Measurements from ENCODE around the gene SCAPER. TPM values are rescaled to one million over a fixed set of nuclear protein-coding genes. Genes with fewer than 3 reads are reported as not detected.

SCAPER gene
- total and polyA plus RNA-seq, 2 of the 4 experiments (the other 2 are of a cell fraction) = 2.9 to 9.7 TPM

- Histone ChIP-seq H2BK120ac (ENCODE audit: low read depth, low read length) (peak overlapping the region; percentile 84), H3K9ac (ENCODE audit: low read depth, low read length) (peak overlapping the region; percentile 88), H3K4me3 (ENCODE audit: insufficient read depth, low read depth, low read length) (peak overlapping the region; percentile 49), H2AK5ac (ENCODE audit: low read depth, low read length) (peak overlapping the region; percentile 89), H3K4ac (ENCODE audit: low read depth, low read length) (peak overlapping the region; percentile 96), H3K14ac (replicated peaks; ENCODE audit: low read depth, low read length) (peak overlapping the region; percentile 99), H4K91ac (ENCODE audit: insufficient read depth, low read depth, low read length) (peak overlapping the region; percentile 97), H3K56ac (ENCODE audit: extremely low read depth, insufficient read depth, low read length) (peak overlapping the region; percentile 97), H4K5ac (ENCODE audit: low read depth, low read length) (peak overlapping the region; percentile 95), H3K18ac (ENCODE audit: low read depth, low read length) (peak overlapping the region; percentile 65), H3K27me3 (ENCODE audit: control insufficient read depth, insufficient read depth, low read length) (peaks cover 18% of the 10 kb centered on the region; the same call in 1 of the 2 replicates), H2BK5ac (ENCODE audit: low read depth, low read length, poor library complexity, severe bottlenecking) (peak overlapping the region; percentile 83), H3K9me1 (ENCODE audit: insufficient read depth, low read length) (no peaks in the 10 kb centered on the region; the same call in 1 of the 2 replicates), H3K4me2 (ENCODE audit: low read depth, low read length) (peak overlapping the region; percentile 88), H2AK9ac (replicated peaks; ENCODE audit: low read depth, low read length, poor library complexity) (peak overlapping the region; percentile 76), H3K79me1 (ENCODE audit: low read depth in 1 of 2, low read length in 2 of 2) (peaks cover 3 to 15% of the 10 kb centered on the region in 2 experiments; a peak in 3 of 4 replicates), H2BK20ac (ENCODE audit: low read depth, low read length) (peak overlapping the region; percentile 72), H4K8ac (ENCODE audit: low read depth in 2 of 2, low read length in 2 of 2) (peak overlapping the region; percentile 87 to 97), H2AFZ (replicated peaks; ENCODE audit: low read length, poor library complexity) (peak overlapping the region; percentile 87), H4K20me1 (ENCODE audit: insufficient read depth, low read length) (peaks cover 12% of the 10 kb centered on the region), H3K4me1 (ENCODE audit: control insufficient read depth, insufficient read depth, low read length) (peaks cover 8% of the 10 kb centered on the region), H3K9me3 (ENCODE audit: control insufficient read depth, insufficient read depth, low read length) (peaks cover 9% of the 10 kb centered on the region; the same call in 1 of the 2 replicates), H3K27ac (ENCODE audit: insufficient read depth, low read length) (peak overlapping the region; percentile 80), H3K23ac (ENCODE audit: low read depth, low read length) (peak overlapping the region; percentile 93), H3K36me3 (ENCODE audit: control insufficient read depth, insufficient read depth, low read length) (peaks cover 10% of the 10 kb centered on the region; the same call in 1 of the 2 replicates), H2BK15ac (ENCODE audit: low read depth, low read length) (peak overlapping the region; percentile 91)
- ATAC-seq (ENCODE audit: low read depth) (peak; percentile 19), DNase-seq (no peak)
- intact Hi-C loops (cut with micrococcal nuclease) (loop anchor here (5.0 kb wide), 2 partner anchors 98 to 507 kb away; no protein-coding TSS in a partner anchor), dilution Hi-C loops (cut with HindIII; ENCODE audit: low sequenced_read_pairs, unreplicated experiment) (no loop called here), in situ Hi-C loops (cut with MboI; ENCODE audit: low sequenced_read_pairs) (no loop called here)
- ChIA-PET POLR2A (ENCODE audit: unreplicated experiment) (interaction anchor here (0.6 to 0.7 kb wide), 3 partner anchors 10 to 1672 kb away, joined by 3 to 5 read pairs (median 5); no protein-coding TSS in a partner anchor), CTCF (interaction anchor here (0.6 to 1.4 kb wide), 3 partner anchors 68 to 536 kb away, joined by 3 to 6 read pairs (median 4); no protein-coding TSS in a partner anchor)
- BruUV-seq (replicated peaks) = TSS peak; percentile 95
- 26% methylated on average over 14 of the region's 39 CpGs; no CpG with 5 or more reads in 1 of the 2 experiments for WGBS, 2 experiments (ENCODE audit: extremely low coverage in 2 of 2, insufficient read length in 1 of 2)
- TF ChIP-seq CEBPB (IDR thresholded peaks at IDR 0.05; ENCODE audit: low read depth, low read length) = no peak
- no peak for TF ChIP-seq RFX5 (IDR thresholded peaks at IDR 0.05; ENCODE audit: low read depth, low read length)
- no peak for TF ChIP-seq MAZ (IDR thresholded peaks at IDR 0.05; ENCODE audit: borderline replicate concordance, low read depth, low read length)
- no peak for TF ChIP-seq CHD1 (IDR thresholded peaks at IDR 0.05; ENCODE audit: low read depth, low read length)
Observed at GRCh38 chr15:76335307-76336253, 569.6 kb downstream of the SCAPER start.
